GM21367 (cell line): ENCODE results near the gene LRMDA.

ENCODE experiments used
- ATAC-seq: cut with Tn5 transposase; IDR thresholded peaks from one replicate; pipeline ENCODE4 v1.9.1; 2021; ENCODE audit not compliant: unreplicated experiment

The LRMDA gene

DNA sequence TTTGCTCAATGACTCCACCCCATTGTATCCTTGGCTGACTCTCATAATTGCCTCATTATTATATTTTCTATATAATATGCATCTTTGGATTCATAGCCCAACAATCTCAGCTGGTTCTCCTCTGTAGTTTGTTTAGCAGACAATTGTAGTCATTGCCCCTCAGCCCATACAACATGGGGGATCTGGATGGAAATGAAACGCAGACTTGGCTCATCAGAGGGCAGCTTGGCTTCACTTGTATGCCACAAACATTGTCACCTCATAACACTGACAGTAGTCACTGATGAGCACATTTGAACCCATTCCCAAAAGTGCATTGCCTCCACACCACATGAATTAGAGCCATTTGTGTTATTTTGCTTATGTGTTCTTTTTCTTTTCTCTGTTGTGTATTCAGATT, 963.8 kb downstream of the LRMDA start:
- no peak for ATAC-seq

GRCh38 chr10:76396134-76396533, 964.7 kb downstream of the LRMDA start:
- no peak for ATAC-seq

DNA sequence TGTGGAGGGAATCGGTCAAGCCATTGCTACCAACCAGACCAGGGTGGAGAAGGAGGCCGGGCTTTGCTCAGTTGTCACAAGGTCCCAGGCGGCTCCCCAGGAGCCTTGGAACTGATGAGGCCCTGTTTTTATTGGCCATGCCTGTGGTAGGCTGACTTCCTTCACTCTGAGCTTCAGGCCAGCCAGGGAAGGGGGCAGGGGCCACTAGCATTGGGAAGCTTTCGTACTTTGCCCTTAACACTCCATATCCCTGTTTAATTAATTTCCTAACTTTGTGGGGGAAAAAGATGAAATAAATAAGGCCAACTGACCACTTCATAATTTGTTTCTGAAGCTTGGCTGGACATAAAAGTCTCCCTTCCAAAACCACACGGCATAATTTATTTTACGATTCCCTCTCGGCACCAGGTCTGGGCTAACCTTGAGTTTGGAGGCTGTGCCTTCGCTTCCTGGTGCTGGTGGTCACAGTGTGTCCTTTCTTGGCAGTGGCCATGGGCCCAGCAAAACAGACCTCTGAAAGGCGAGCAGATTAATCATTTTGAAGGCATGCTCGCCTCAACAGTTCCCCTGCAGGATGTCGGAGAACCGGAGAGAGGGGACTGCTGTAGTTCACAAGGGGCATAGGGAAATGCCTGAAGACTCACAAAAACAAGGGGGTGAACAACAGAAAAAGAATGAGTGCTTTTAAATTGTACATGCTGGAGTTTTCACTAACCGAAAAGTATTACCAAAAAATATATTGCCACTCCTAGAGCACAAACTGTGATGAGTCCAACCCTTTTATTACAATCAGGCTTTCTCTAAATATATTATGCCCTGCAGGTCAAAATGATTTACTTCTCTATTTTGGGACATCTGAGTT, 966.0 kb downstream of the LRMDA start:
- no peak for ATAC-seq

DNA sequence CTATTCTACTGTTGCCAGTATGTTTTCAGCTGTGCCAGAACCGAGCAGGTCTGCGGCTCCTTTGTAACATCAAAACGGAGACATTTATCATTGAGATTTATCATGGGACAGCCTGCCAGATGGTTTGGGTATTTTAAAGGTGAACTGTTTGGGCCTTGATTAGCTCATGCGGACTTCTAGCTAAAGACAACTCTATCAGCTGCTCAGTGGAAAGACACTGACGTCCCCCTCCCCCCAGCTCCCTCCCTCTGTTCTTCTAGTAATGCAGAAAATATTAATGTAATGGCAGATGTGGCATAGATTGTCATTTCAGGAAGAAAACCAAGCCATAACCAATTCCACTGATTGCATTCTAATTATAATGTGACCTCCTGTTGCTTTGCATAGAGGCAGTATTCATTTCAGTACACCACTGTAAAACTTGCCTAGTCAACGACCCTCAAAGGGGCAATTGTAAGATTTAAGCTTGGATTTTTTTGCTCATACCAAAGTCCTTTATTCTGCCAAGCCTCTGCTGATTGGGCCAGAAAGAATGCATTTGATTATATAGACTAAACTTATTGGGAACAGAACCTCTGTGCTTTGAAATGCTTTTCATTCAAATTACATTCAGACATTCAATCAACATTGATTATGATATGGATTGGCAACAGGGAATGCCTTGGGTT, 966.8 kb downstream of the LRMDA start:
- ATAC-seq: no peak

- no peak for ATAC-seq
Observed at GRCh38 chr10:76399226-76399625, 967.8 kb downstream of the LRMDA start.

DNA sequence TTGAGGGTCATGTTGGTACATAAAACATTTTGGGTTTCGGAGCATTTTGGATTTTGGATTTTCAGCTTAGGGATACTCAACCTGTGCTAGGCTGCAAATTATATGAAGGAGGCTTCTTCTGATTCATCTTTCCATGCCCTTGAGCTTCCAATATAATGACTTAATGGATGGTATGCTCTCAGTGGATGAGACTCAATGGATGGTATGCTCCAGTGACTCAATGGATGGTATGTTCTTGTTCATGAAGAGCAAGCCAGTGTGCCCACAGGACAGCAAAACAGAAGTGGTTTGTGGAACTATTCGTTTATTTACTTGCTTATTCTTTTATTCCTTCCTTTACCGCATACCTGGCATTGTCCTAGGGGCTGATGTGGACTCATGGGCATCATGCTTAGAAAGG, 969.6 kb downstream of the LRMDA start:
- no peak for ATAC-seq

GRCh38 chr10:76403912-76404311, 972.5 kb downstream of the LRMDA start:
- no peak for ATAC-seq

DNA sequence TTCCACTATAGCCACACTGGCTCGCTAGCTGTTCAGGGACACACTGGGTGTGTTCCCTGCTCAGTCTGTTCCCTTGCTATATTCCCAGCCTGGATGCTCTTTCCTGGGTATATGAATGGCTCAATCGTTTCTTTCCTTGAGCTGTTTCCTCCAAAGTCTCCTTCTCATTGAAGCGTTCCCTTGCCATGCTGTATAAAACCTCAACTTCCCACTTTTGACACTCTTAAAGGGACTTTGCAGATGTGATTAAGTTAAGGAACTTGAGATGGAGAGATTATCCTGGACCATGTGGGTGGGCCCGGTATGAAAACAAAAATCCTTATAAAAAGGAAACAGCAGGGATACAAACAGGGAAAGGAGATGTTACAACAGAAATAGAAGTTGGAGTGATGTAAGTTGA, 973.1 kb downstream of the LRMDA start:
- ATAC-seq: no peak

- no peak for ATAC-seq
Observed at GRCh38 chr10:76405922-76406321, 974.5 kb downstream of the LRMDA start.

DNA sequence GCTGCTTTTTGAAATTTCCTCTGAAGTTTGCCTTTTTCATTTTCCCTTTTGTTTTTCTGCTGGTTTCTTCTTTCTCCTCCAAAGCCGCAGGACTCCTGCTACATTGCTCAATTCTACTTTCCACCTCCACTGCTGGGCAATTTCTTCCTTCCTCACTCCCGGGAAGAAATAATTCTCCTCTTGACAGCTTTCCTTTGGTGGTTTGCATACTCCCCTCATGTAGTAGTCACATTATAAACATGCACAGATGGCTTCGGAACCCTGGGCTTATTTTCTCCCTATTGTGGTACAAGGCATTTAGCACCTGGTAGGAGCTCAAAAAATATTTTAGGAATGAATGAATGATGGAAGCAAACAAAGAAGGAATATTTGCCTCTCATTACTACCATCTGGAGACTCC, 977.2 kb downstream of the LRMDA start:
- ATAC-seq: no peak

DNA sequence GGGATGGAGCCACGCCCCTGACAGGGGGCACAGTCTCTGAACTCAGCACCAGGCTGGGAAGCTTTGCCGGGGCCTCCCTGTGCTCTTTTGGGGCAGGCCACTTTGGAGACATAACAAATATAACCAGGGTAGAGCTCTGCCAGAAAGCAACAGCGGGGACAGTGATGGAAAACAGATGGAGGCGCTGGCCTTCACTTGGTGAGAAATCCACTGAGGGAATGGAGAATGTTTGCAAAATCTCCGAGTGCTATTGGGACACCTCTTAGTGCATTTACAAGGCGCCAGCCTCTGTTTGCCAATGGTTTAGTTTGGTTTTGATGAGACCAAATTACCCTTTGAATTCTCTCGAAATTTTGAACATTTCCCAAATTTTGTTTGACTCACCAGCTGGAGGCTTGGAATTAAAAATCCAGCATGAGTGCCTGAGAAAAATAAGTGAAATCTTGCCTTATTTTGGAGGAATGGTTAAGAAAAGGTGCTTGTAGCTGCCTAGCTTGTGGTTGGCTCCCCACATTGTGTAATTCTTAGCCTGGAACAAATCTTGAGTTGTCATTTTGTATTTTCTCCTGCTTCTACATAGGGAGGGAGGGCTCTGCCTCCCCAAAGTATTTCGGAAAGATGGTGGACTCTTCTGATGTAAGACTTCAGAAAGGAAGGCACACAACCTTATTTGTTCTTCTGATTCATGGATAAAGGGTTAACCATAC, 980.5 kb downstream of the LRMDA start:
- ATAC-seq: no peak

DNA sequence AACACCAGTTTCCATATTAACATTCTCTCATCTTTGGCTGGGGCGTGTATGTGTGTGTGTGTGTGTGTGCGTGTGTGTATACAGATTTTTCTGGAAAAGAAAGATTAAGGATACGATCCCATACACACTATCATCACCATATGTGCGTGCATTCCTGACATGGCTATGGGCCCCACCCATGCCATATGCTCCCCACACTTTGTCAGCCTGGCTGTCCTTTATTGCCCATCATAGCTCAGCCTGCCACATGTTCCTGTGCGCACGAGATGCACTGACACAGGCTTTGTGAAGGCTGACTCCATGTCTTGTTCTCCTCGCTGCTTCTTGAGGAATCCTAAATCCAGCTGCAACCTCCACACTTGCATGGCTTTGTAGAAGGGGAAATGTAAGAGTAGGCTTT, 984.1 kb downstream of the LRMDA start:
- no peak for ATAC-seq

DNA sequence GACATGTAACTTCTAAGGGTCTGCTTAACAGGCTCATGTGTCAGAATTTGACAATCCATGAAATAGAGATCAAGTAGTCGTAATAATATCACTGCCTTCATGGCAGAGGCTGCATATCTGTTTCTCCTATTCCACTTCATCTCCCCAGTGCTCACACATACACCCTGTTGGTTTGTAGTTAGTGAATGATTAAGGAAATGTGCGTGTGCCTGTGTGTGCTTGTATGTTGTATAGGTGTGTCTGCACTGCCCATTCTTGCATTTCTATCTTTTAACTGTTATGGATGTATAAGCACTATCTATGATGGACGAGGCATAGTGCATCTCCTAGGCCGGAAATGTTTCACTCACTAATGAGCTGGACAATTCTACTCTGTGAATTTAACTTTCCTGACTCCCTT, 985.2 kb downstream of the LRMDA start:
- no peak for ATAC-seq

DNA sequence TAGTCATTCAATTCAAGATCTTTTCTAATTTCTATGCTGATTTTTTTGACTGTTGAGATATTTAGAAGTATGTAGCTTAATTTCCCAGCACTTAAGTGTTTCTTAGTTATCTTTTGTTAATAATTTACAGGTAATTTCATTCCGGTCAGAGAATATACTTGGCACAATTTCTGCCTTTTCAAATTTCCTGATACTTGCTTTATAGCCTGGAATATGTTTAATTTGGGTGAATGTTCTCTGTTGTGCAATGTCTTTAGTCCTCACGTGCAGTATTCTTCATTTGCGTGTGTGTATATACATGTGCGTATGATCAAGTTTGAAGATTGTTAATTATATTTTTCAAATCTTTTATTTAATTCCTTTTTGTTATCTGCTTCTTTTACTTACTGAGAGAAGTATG, 989.3 kb downstream of the LRMDA start:
- no peak for ATAC-seq

DNA sequence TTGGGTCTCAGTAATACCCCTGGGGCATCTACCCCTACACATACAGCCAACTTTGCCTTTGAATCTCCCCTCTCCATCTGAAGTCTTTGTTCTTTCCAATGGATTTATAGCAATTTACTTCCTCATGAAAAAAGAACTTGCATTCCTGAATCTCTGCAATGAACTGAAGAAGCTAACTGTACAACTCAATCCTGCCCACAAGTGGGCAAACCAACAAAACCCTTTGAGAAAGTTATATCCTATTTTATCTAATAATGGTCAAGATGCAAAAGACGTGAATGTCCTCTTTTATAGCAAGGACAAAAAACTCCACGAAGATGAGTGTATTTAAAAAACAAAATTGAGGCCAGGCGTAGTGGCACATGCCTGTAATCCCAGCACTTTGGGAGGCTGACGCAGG, 991.3 kb downstream of the LRMDA start:
- ATAC-seq: no peak

- no peak for ATAC-seq
Observed at GRCh38 chr10:76428551-76429367, 997.3 kb downstream of the LRMDA start.

- ATAC-seq: no peak
Observed at GRCh38 chr10:76429368-76430060, 998.1 kb downstream of the LRMDA start.

DNA sequence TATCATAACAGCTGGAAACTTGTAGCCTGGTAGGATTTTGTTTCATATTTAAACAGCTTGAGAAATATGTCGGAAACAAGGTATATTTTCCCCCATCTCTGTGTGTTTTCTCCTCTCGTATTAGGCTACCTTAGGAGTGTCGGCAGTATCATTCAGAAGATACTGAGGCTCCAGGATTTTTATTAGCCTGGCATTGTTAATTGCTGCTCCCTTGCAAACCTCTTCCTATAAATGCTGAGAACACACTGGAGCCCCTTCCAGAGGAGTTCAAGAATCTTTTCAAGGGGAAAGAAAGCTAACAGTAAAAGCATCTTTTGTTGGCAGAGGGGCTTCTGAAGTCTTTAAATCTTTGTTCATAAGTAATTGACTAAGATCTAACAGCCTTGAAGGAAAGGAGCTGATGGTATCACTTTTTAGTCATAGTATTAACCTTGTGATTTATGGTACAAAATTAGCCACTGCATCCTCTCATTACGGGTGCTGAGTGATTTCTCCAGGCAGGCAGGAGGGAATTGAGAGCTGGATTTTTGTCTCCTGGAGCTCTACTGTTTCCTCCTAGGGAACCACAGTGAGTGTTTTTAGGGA, 998.7 kb downstream of the LRMDA start:
- ATAC-seq: no peak

- no peak for ATAC-seq
Observed at GRCh38 chr10:76432016-76433012, 1000.9 kb downstream of the LRMDA start.
